VCaP (cell line): Measurements from ENCODE around the gene TRIM3.

Experiments used
- H3K27ac ChIP-seq: fragments of 450-650 bp; 2 replicates; pipeline ENCODE4 v1.5.1; 2017
- CTCF ChIP-seq: fragments of 450-650 bp; conservative IDR thresholded peaks from 2 replicates; pipeline ENCODE4 v1.5.1; 2017; ENCODE audit warnings: mild to moderate bottlenecking, moderate library complexity

The TRIM3 gene

DNA sequence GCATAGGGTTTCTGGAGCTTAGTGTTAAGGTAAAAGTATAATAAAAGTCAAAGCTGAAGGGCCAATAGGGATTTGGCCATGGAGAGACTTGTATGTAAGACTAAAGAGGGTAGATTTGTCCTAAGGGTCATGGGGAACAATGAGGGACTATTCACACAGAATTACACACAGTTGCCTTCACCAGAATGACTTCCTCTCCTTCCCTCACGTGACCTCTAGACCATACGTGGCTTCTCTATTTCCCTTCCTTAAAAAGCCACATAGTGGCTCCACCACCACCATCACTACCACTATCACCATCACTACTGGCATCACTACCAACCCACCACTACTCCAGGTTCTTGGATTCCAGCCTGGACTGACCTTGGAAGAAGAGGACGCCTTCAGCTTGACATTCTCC lies 35.7 kb downstream of the TRIM3 start:
- no peak overlapping the region for H3K27ac ChIP-seq
- TF ChIP-seq CTCF = no peak

DNA sequence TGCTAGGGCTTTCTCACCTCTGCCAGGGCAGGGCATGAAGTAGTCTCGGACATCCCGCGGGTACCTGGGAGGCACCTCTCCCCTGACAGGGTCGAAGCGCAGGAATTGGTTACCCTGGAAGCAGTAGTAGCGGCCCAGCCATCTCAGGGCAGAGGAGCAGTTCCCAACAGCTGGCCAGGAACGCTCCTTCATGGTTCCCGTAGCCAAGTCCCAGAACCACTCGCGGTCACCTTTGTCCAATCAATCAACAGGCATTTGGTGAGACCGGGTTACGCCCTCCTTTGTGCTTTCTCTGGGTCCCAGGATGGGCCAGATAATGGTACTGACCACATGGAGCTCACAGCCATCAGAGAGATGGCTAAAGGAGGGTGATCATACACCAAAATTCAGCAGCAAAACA lies 36.3 kb downstream of the TRIM3 start:
- H3K27ac ChIP-seq = no peak overlapping the region
- no peak for TF ChIP-seq CTCF

- H3K27ac ChIP-seq = peak overlapping the region; percentile 46
- TF ChIP-seq CTCF = no peak
These were observed 39.6 kb downstream of the TRIM3 start for GRCh38 chr11:6433998-6434660.

DNA sequence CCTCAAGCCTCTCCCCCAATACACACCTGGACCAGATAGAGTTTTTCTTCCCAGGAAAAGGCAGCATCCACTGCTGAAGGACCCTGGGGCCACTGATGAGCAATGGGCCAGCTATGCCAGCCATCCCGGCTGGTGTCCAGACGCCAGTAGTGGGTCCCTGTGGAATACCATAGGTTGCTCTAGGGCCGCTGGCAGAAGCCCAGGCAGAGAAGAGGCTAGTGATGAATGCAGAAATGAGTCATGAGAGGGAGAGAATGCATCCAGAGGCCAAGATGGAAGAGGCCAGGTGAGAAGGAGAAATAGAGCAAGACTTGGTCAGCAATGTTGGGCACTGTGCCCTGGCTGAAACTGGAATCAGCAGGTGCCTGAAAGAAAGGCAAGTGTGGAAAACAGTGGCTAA lies 41.9 kb downstream of the TRIM3 start:
- no peak for TF ChIP-seq CTCF
- no peak overlapping the region for H3K27ac ChIP-seq

DNA sequence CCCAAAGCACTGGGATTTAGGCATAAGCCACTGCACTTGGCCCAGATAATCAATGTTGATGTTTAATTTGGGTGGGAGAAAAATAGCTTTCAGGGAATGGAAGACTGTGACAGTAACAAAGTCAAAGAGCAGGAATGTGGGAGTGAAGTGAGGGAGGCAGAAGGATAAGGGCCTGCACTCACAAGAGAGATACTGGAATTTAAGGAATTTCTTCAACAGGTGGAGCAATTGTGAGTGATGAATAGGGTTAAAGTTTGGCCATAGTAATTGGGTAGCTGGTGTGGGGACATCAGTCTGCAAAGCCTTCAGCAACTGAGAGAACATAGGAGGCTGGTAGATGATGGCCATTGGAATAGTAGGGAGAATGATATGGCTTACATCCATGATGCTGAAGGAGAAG lies 46.2 kb downstream of the TRIM3 start:
- no peak overlapping the region for H3K27ac ChIP-seq
- no peak for TF ChIP-seq CTCF

DNA sequence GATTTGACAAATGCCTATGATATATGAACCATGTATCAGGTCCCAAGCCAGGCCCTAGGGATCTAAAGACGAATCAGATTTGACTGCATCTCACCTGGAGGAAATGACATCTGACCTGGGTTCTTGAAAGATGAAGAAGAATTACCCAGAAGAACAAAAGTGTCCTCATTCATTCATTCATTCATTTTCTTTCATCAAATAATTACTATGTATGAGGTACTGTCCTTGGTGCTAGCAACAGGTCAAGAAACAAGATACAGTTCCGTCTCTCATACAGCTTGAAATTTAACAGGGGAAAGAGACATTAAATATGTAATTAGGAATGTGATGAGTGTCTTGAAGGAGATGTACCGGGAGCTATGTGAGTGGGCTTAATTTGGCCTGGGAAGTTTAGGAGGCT lies 53.1 kb downstream of the TRIM3 start:
- no peak for TF ChIP-seq CTCF
- H3K27ac ChIP-seq = no peak overlapping the region

- TF ChIP-seq CTCF = peak; percentile 34
- H3K27ac ChIP-seq = peak within 1 kb of the TSS; percentile 77
These were observed 54.6 kb downstream of the TRIM3 start, which contains the start of gene APBB1 for GRCh38 chr11:6419009-6419631. Gene APBB1 (minus strand): TSS chr11:6419094. CDS start chr11:6411347, 7,747 bp downstream.
